G401 (cell line): ENCODE data around the gene USP24. TPM values are rescaled to one million over a fixed set of nuclear protein-coding genes. Genes with fewer than 3 reads are reported as not detected.

Source experiments
- DNase-seq: peaks from one replicate; pipeline ENCODE4 v3.0.0-alpha.2; 2015; ENCODE audit warnings: low spot score
- in situ Hi-C: cut with HindIII; loops from 2 replicates; pipeline ENCODE4 v1.10.0; 2016; ENCODE audit warnings: low sequenced_read_pairs, mixed read lengths
- total RNA-seq: library from RNA; depleted of rRNA; stranded (reverse); fragments of >200 nt; shearing (Covaris generic); gene quantifications from 2 replicates; pipeline ENCODE4 v1.2.3, GENCODE V29; 2014; rRNA removed

USP24 gene, protein sequence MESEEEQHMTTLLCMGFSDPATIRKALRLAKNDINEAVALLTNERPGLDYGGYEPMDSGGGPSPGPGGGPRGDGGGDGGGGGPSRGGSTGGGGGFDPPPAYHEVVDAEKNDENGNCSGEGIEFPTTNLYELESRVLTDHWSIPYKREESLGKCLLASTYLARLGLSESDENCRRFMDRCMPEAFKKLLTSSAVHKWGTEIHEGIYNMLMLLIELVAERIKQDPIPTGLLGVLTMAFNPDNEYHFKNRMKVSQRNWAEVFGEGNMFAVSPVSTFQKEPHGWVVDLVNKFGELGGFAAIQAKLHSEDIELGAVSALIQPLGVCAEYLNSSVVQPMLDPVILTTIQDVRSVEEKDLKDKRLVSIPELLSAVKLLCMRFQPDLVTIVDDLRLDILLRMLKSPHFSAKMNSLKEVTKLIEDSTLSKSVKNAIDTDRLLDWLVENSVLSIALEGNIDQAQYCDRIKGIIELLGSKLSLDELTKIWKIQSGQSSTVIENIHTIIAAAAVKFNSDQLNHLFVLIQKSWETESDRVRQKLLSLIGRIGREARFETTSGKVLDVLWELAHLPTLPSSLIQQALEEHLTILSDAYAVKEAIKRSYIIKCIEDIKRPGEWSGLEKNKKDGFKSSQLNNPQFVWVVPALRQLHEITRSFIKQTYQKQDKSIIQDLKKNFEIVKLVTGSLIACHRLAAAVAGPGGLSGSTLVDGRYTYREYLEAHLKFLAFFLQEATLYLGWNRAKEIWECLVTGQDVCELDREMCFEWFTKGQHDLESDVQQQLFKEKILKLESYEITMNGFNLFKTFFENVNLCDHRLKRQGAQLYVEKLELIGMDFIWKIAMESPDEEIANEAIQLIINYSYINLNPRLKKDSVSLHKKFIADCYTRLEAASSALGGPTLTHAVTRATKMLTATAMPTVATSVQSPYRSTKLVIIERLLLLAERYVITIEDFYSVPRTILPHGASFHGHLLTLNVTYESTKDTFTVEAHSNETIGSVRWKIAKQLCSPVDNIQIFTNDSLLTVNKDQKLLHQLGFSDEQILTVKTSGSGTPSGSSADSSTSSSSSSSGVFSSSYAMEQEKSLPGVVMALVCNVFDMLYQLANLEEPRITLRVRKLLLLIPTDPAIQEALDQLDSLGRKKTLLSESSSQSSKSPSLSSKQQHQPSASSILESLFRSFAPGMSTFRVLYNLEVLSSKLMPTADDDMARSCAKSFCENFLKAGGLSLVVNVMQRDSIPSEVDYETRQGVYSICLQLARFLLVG (N-terminal part only)
- total RNA-seq: 14.3 and 20.8 TPM in 2 replicates

DNA sequence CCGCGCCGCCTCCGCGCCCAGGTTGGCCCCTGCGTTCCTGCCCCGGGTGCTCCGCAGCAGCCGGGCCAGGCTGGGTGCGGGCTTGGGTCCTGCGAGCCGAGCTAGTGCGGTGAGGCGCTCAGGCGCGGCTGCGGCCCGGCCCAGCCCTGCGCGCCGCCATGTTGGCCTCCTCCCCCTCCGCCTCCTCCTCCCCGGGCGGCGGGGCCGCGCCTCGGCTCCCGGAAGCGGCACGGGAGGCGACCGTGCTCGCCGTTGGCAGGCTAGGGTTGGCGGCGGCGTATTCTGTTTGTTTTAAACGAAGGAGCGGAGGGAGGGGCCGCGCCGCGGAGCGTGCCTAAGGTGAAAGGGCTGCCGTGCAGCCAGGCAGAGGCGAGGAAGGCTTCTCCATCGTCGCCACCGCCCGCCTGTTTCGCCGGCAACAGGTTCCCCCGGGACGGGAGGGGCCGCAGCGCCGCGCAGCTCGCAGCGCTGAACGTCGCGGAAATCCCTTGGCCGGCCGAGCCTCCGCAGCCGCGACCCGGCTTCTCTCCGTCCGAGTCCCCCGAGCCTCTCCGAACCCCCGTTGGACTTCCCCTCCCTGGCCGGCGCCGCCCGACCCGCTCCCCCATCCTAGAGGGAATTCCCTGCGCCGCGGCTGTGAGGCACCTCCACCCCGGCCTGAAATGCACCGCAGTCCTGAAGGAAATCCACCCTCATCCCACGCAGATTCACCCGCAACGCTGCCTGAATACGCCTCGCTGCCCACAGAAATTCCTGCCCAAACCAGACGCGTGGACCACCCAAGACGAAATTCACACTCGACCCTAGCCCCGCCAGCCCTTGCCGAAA is at the start of gene USP24:
USP24 (minus strand) TSS at position 171 of the 828 bp plus-strand sequence. CDS start 251 bp downstream, outside the sequence.
- DNase-seq: peak; percentile 77
- in situ Hi-C loops: no loop called here

DNA sequence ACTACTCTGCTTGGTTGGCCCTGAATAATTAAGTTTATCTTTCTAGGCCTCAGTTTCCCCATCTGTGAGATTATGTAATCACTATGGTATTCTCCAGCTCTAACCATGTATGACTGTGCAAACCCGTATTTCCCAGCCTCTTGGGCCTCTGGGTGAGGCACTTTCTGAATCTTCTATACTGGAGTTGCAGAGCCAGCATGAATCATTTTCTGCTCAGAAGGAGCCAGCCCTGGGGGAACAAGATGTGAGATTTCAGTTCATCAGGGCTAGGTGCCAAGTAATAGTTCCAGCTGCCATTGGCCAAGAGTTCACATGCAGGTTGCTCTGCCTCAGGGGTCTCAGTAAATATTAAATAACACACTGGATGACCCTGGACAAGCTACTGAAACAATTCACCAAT is 47.7 kb upstream of the USP24 start:
- DNase-seq: no peak
- in situ Hi-C loops: no loop called here

DNA sequence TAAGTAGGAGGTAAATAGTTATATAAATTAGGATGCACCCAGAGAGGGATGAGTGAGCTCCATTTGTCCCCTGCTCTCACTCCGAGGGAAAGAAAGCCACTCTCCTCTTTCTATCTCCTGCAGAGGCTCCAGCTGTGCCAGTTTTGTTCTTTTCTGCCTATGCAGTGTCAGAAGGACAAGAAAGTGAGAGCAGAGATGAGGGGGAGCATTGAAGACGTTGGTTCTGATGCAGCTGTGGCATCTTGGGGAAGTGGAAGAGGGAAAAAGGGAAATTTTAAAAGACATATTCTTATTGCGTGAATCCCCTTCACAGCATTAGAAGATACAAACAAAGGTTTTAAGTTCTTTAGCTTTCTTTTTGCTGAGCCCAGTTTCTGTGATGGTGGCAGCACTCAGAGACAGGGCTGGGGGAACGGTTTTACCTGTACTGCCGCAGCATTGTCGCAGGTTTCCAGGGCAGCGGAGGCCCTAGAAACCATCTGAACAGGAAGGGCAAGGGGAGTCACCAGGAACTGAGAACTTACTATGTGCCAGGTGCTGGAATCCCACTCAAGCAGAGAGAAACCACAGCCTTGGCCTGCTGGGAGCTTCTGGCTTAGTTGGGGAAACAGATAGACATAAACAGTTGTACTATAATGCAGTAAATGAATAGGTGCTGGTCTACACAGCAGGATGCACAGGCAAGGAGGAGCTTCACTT is 44.9 kb upstream of the USP24 start:
- in situ Hi-C loops: no loop called here
- DNase-seq: no peak

DNA sequence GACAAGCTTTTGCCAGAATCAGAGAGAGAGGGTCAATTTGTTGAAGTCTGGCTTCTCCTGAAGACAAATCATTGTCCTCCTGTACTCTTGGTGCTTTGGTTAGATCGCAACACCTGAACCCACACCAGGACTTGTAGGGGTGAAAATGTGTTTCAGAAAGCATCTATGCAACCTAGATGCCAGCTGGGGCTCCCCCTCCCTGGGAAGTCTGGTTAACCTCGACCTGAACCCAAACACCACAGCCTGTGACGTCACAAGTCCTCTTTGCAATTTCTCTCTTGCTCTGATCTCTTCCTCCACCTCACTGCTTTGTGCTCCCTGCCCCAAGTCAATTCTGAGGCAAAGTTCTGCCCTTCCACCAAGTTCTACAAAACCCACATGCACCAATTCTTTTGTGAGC is 42.8 kb upstream of the USP24 start:
- in situ Hi-C loops: no loop called here
- no peak for DNase-seq

DNA sequence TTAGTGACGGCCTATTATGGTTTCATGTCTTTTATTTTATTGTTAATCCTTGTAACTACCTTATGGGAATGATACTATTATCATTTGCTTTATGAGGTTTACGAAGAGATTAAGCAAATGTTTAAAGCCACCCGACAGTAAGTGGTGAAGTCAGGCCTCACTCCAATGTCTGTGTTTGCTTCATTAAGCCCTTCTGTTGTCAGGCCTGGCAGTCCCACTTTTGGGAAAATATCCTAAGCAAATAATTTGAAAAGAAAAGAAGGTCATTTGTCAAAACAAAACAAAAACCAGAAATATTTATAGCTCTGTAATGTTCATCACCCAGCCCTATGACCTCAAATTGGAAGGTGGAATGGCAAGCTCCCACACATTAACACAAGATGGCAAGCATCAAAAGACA is 40.7 kb upstream of the USP24 start:
- in situ Hi-C loops: no loop called here

DNA sequence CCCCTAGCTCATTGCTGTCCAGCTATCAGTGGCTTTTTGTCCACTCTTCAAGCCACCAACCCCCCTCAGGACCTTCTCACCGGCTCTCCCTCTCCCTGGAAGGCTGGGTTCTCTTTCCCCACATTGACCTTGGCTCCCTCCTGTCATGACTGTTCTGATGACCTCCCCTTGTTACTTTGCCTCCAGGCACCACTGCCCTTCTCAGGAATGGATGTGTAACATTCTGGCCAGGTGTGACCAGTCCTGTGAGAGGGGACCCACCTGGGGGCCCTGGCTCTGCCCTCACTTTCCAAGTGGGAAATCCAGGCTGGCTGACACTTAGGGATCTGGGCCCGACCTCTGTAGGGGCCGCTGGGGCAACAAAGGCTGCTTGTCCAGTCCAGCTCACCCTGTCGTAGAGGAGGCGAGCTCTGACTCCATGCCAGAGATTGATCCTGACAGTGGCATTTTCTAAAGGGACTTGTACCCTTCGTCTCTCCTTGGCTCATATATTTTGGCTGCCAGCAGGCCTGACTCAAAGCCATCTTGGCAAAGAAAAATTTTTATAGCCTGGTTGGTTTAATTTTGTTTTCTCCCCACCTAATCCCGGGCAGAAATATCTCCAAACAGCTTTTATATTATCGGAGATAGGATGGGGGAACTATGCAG is 37.9 kb upstream of the USP24 start:
- in situ Hi-C loops: no loop called here
- peak; percentile 69 for DNase-seq

More for the DNA sequence above, 40.7 kb upstream of the USP24 start:
- peak; percentile 70 for DNase-seq

DNA sequence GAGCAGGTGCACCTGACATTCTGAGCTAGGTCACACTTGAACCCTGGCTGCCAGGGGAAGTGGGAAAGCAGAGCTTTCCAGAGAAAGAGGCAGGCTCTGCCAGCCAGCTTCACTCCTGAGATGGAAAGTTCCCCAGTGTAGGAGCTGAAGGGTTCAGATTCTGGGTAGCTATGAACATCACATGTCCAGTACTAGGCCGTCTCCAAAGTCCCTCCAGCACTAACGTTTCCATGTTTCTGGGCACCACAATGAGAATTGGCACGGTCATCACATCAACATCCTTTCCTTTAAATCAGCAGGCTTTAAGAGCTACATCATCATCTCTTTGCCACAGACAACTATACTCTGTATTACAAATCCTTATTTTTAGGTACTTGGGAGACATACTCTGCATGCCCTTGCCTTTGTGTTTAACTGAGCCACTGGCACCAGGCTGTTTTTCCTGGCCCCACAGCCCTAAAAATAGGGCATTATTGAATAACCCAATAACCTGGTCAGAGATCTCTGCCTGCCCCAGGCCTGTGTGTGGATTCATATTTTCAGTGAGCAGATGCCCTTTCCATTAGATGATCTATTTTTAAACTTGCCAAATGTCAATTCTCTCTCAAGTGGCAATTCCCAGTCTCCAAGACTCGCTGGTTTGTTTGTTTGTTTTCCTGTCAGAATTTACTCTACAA is 35.4 kb upstream of the USP24 start:
- in situ Hi-C loops: no loop called here

DNA sequence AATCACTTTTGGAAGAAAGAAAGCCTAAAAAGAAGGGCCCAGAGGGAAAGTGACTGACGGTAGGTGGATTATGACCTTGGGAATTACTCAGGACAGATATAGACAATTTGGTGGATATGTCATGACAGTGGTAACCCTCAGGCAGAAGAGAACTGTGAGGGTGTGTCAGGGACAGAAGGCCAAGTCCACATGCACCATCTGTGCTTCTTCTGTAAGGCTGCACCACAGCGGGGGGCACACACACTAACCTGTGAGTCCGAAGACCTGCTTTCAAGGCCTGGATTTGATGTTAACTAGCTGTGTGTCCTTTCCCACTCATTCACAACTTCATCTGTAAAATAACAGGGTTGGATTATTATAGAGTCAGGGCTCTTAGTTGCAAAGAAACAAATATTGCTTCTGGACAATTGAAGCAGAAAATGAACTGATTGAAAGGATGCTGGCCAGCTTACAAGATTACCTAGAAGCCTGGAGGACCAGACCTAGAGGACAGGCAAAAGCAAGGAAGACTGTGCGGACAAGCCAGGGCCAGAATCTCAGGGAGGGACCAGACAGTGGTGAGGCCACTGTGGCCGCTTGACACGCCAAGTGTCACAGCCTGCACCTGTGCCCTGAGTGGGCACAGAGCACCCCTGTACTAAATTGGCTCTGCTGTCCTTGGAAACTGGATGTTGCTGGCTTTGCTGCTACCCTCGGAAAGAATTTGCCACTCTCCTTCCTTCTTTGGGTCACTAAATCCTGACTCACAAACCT is 34.7 kb upstream of the USP24 start:
- in situ Hi-C loops: no loop called here
- peak; percentile 95 for DNase-seq

More for the DNA sequence above, 35.4 kb upstream of the USP24 start:
- peak; percentile 86 for DNase-seq

DNA sequence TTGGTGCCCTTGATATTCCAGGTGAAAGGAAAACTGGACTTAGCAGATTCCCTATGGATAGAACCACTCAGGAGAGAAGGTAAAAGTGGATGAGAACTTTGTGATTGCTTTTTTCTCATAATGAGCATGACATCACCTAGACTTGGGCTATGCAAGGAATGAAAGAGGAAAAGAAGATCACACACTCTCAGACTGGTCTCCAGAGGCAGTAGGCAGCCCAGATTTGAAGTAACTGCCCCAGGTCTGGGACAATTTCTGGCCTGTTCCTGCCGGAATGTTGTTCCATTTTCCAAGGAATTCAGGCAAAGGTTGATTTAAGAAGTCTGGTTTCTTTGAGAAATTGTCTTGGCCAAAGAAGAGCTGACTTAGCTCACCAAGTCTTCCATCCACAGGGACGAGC is 31.7 kb upstream of the USP24 start:
- in situ Hi-C loops: no loop called here

DNA sequence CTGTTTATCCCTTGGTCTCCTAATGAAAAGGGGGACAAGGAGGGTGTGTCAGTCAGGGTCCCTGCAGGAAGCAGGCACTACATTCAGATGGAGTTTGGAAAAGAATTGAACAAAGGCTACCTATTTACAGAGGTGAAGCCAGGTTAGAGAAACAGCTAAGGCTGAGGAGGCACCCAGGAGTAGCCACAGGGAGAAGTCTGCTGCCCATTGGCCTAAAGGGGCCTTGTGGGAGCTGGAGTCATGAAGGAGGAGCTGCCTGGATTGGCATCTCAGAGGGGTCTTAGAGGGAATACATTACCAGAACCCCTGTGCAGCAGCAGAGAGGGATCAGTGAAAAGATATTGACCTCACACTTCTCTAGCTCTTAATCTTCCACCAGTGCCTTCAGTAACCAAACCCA is 31.2 kb upstream of the USP24 start:
- in situ Hi-C loops: no loop called here
- DNase-seq: no peak

More for the DNA sequence above, 31.7 kb upstream of the USP24 start:
- DNase-seq: no peak

DNA sequence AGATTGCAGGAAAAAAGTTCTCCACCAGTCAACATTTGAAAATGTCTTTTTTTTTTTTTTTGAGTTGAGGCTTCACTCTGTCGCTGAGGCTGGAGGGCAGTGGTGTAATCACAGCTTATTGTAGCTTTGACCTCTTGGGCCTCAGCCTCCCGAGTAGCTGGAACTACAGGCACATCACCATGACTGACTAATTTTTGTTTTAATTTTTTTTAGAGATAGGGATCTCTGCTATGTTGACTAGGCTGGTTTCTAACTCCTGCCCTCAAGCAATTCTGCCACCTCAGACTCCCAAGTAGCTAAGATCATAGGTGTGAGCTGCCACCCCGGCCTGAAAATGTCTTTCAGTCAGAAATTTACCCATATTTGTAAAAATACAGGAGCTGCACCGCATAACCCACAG is 30.6 kb upstream of the USP24 start:
- in situ Hi-C loops: no loop called here
- DNase-seq: no peak

DNA sequence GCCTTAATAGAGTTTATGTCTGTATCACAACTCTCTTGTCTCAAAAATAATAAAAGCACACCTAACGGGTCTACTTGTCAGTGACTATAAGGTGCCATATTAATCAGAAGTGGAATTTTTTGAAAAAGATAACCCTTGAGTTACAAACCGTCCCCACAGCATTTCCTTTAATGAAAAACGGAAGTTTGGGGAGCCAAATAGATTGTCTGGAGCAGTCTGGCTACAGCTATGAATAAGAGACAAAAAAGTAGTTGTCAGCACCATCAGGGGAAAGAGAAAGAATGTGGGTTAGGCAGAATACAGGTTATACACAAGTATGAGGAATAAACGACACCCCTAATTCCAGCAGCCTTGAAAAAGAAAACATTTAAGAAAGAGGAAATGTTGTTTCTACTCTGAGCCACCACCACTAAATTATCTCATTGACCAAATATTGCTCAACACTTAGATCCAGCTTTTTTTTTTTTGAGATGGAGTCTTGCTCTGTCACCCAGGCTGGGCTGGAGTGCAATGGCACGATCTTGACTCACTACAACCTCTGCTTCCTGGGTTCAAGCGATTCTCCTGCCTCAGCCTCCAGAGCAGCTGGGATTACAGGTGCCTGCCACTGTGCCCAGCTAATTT is 29.4 kb upstream of the USP24 start:
- in situ Hi-C loops: no loop called here
- no peak for DNase-seq

DNA sequence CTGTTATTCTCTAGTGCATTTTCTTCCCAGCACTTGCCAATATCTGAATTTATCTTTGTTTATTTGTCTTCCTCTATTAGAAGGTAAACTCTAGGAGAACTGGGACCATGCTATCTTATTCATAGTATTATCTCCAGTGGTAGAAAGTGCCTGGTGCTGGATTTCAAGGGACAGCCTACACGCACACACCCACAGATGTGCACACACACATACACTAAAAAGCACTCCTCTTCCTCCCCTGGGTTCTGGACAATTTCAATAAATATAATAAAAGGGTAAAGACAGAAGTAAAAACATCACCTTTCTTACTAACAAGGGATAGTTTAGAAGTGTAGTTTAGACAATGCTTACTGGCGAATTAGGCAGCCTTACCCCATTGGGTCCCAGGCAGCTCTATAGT is 28.5 kb upstream of the USP24 start:
- no peak for DNase-seq
- in situ Hi-C loops: no loop called here

DNA sequence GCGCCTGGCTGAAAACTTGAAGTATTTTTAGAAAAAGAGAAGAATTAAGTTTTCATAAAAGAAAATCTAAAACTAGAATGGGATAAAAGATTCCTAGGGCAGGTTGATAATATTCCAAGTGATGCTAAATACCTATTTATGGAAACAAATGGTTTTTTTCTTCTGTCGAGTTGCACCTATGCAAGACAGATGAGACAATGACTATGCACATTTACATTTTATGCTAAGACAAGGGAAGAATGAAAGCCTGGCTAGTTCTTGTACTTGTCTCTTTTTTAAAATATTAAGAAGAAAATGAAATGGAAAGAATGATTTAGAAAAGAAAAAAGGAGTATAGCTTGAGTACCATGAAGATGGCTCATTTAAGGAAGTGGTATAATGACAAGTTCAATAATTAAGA is 24.4 kb upstream of the USP24 start:
- in situ Hi-C loops: no loop called here
- DNase-seq: no peak

DNA sequence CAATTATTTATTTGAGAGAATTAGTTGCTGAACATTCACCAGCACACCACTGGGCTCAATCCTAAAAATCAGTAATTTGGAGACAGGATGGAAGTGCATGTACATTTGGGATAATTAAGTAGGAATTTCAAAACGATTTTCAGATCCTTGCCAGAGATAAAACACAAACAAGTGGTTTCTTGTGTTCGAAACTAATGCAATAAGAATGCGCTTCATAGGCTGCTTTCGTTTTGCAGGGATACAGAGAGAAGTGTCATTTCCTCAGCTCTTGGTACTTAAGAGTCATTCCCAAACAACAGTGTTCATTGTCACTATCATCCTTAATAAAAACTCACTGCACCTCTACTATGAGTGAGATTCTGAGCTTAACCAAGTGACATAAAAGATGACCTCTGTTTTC is 20.6 kb upstream of the USP24 start:
- in situ Hi-C loops: no loop called here
- DNase-seq: no peak

DNA sequence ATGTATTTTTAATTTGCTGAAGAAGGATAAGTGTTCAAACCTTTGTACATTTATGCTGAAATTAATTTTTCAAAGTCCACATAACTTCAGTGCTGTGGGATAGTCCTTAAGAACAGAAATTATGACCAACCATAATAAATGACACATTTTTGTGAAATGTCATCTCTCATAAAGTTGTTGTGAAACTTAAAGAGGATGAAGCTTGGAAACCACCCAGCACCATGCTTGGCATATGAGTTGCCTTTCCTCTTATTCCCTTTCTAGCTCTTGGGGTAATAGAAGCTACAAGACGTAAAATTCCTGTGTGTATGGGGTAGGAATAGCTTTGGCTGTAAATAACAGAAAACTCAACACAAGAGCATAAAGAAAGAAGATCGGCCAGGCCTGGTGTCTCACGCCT is 18.9 kb upstream of the USP24 start:
- DNase-seq: no peak
- in situ Hi-C loops: no loop called here
